ENCODE measurements around the gene CTNS. TPM values are rescaled to one million over a fixed set of nuclear protein-coding genes. Genes with fewer than 3 reads are reported as not detected.

Gene CTNS
- total RNA-seq, 1 experiment from 2014 or later, result 7.9 TPM

DNA sequence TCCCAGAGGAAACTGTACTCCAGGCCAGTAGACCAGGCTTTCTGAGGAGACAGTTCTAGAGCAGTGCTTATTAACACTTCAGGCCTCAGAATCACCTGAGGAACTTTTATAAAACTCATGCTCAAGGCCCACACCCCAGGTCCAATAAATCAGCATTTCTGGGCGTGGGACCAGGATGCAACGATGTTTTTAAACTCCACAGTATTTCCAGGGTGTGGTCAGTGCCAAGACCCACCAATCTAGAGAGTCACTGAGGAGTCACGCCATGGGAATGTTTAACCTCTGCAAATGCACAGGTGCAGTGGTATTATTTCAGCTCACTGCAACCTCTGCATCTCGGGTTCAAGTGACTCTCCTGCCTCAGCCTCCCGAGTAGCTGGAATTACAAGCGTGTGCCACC is 23.4 kb upstream of the CTNS start:
- Histone ChIP-seq H3K4me2 (ENCODE audit: low read length) (no peak overlapping the region), H2AFZ (ENCODE audit: low read depth, low read length, poor library complexity, severe bottlenecking) (no peak overlapping the region), H3K4me3 (replicated peaks in 1 of 2; ENCODE audit: low read depth in 1 of 2, low read length in 2 of 2) (no peak overlapping the region), H3K79me2 (ENCODE audit: insufficient read depth, low read length) (no peaks in the 10 kb centered on the region), H4K20me1 (ENCODE audit: insufficient read depth) (no peaks in the 10 kb centered on the region), H3K9me2 (ENCODE audit: insufficient read depth) (no peaks in the 10 kb centered on the region), H3K4me1 (ENCODE audit: control insufficient read depth in 1 of 2, insufficient read depth in 2 of 2, low read length in 2 of 2) (no peaks in the 10 kb centered on the region), H3K9me3 (ENCODE audit: control insufficient read depth in 1 of 2, insufficient read depth in 1 of 2, low read depth in 1 of 2, low read length in 2 of 2) (no peaks in the 10 kb centered on the region), H3K27me3 (ENCODE audit: insufficient read depth, low read length) (no peaks in the 10 kb centered on the region), H3K9ac (ENCODE audit: low read length) (no peak overlapping the region), H3K36me3 (ENCODE audit: control insufficient read depth in 1 of 2, insufficient read depth in 2 of 2, low read length in 2 of 2) (peaks cover 38 to 46% of the 10 kb centered on the region in 2 experiments), H3K27ac (ENCODE audit: low read depth, low read length) (no peak overlapping the region)
- TF ChIP-seq POLR2A (IDR thresholded peaks at IDR 0.05; ENCODE audit: borderline replicate concordance, extremely low read depth, insufficient read depth, insufficient read length) (no peak), ZFX (IDR thresholded peaks at IDR 0.05) (no peak), ZNF274 (IDR thresholded peaks at IDR 0.05; ENCODE audit: low read depth, low read length) (no peak), EZH2 (IDR thresholded peaks at IDR 0.05) (no peak), POLR2AphosphoS5 (IDR thresholded peaks at IDR 0.05; ENCODE audit: low read depth, low read length) (no peak), SIN3A (IDR thresholded peaks at IDR 0.05; ENCODE audit: low read depth) (no peak), TCF7L2 (IDR thresholded peaks at IDR 0.05; ENCODE audit: borderline replicate concordance, extremely low read depth, insufficient read depth, insufficient read length) (no peak), EGR1 (IDR thresholded peaks at IDR 0.05; ENCODE audit: low read depth) (no peak), EZH2phosphoT487 (IDR thresholded peaks at IDR 0.05; ENCODE audit: borderline replicate concordance) (no peak), ELF1 (IDR thresholded peaks at IDR 0.05; ENCODE audit: borderline replicate concordance, low read depth) (no peak), YY1 (IDR thresholded peaks at IDR 0.05; ENCODE audit: extremely low read depth, insufficient replicate concordance, low read depth, low read length) (no peak), RAD21 (IDR thresholded peaks at IDR 0.05; ENCODE audit: low read depth) (no peak)
- TF ChIP-seq, protein P1, sequence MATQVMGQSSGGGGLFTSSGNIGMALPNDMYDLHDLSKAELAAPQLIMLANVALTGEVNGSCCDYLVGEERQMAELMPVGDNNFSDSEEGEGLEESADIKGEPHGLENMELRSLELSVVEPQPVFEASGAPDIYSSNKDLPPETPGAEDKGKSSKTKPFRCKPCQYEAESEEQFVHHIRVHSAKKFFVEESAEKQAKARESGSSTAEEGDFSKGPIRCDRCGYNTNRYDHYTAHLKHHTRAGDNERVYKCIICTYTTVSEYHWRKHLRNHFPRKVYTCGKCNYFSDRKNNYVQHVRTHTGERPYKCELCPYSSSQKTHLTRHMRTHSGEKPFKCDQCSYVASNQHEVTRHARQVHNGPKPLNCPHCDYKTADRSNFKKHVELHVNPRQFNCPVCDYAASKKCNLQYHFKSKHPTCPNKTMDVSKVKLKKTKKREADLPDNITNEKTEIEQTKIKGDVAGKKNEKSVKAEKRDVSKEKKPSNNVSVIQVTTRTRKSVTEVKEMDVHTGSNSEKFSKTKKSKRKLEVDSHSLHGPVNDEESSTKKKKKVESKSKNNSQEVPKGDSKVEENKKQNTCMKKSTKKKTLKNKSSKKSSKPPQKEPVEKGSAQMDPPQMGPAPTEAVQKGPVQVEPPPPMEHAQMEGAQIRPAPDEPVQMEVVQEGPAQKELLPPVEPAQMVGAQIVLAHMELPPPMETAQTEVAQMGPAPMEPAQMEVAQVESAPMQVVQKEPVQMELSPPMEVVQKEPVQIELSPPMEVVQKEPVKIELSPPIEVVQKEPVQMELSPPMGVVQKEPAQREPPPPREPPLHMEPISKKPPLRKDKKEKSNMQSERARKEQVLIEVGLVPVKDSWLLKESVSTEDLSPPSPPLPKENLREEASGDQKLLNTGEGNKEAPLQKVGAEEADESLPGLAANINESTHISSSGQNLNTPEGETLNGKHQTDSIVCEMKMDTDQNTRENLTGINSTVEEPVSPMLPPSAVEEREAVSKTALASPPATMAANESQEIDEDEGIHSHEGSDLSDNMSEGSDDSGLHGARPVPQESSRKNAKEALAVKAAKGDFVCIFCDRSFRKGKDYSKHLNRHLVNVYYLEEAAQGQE (IDR thresholded peaks at IDR 0.05; ENCODE audit: low read depth), result no peak
- TF ChIP-seq, protein P2, sequence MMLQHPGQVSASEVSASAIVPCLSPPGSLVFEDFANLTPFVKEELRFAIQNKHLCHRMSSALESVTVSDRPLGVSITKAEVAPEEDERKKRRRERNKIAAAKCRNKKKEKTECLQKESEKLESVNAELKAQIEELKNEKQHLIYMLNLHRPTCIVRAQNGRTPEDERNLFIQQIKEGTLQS (IDR thresholded peaks at IDR 0.05), result no peak
- TF ChIP-seq, protein P3, sequence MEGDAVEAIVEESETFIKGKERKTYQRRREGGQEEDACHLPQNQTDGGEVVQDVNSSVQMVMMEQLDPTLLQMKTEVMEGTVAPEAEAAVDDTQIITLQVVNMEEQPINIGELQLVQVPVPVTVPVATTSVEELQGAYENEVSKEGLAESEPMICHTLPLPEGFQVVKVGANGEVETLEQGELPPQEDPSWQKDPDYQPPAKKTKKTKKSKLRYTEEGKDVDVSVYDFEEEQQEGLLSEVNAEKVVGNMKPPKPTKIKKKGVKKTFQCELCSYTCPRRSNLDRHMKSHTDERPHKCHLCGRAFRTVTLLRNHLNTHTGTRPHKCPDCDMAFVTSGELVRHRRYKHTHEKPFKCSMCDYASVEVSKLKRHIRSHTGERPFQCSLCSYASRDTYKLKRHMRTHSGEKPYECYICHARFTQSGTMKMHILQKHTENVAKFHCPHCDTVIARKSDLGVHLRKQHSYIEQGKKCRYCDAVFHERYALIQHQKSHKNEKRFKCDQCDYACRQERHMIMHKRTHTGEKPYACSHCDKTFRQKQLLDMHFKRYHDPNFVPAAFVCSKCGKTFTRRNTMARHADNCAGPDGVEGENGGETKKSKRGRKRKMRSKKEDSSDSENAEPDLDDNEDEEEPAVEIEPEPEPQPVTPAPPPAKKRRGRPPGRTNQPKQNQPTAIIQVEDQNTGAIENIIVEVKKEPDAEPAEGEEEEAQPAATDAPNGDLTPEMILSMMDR (IDR thresholded peaks at IDR 0.05 in 2 of 3, conservative IDR thresholded peaks at IDR 0.05 in 1 of 3; ENCODE audit: borderline replicate concordance in 1 of 3, insufficient read depth in 1 of 3, low read depth in 2 of 3, low read length in 2 of 3), result no peak
- TF ChIP-seq, protein P4, sequence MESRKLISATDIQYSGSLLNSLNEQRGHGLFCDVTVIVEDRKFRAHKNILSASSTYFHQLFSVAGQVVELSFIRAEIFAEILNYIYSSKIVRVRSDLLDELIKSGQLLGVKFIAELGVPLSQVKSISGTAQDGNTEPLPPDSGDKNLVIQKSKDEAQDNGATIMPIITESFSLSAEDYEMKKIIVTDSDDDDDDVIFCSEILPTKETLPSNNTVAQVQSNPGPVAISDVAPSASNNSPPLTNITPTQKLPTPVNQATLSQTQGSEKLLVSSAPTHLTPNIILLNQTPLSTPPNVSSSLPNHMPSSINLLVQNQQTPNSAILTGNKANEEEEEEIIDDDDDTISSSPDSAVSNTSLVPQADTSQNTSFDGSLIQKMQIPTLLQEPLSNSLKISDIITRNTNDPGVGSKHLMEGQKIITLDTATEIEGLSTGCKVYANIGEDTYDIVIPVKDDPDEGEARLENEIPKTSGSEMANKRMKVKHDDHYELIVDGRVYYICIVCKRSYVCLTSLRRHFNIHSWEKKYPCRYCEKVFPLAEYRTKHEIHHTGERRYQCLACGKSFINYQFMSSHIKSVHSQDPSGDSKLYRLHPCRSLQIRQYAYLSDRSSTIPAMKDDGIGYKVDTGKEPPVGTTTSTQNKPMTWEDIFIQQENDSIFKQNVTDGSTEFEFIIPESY (IDR thresholded peaks at IDR 0.05; ENCODE audit: extremely low read depth, insufficient replicate concordance, low read length), result no peak
- ATAC-seq (no peak), DNase-seq (ENCODE audit: low read depth, low spot score) (no peak)
- ChIA-PET CTCF (interaction anchor here (1.4 kb wide), 1 partner anchor 10 kb away, joined by 5 read pairs; no protein-coding TSS in a partner anchor), RAD21 (ENCODE audit: low non-redundant PET in 1 of 2, low total read pairs in 2 of 2, uncharacterized antibody in 2 of 2, unreplicated experiment in 2 of 2) (no interaction called here), POLR2A (no interaction called here)
- intact Hi-C loops (cut with micrococcal nuclease), result no loop called here
- BruUV-seq (replicated peaks), result no TSS peak

Data from HCT116 (cell line).